Activated CD4-positive, alpha-beta T cell treated with anti-CD3 and anti-CD28 coated beads, Interleukin-2, amount 10 ng/mL, durations not matched to agents 7 days and 5 days (primary cell): ENCODE measurements around the gene HCFC1. TPM values are rescaled to one million over a fixed set of nuclear protein-coding genes. Genes with fewer than 3 reads are reported as not detected.

ENCODE experiments used
- CTCF ChIA-PET: fragments of 350-600 bp; sonication (Branson Sonifier 250); formaldehyde crosslinking; loops from one replicate; lab custom pipeline; 2021; ENCODE audit warnings: antibody characterized with exemption; lab: Charles Lee
- POLR2A ChIA-PET: fragments of 350-600 bp; sonication (Branson Sonifier 250); formaldehyde crosslinking; loops from one replicate; lab custom pipeline; 2021; ENCODE audit warnings: antibody characterized with exemption; lab: Charles Lee
- DNase-seq: peaks from one replicate; pipeline ENCODE4 v3.0.0-alpha.2; 2020
- H3K27ac Mint-ChIP-seq: one replicate; pipeline ENCODE4 v1.8.0; 2021; ENCODE audit warnings: mild to moderate bottlenecking, moderate library complexity, mixed read lengths
- H3K27me3 Mint-ChIP-seq: one replicate; pipeline ENCODE4 v1.8.0; 2021; ENCODE audit warnings: mixed read lengths
- H3K36me3 Mint-ChIP-seq: one replicate; pipeline ENCODE4 v1.8.0; 2021; ENCODE audit warnings: low read depth, mixed read lengths
- H3K4me1 Mint-ChIP-seq: one replicate; pipeline ENCODE4 v1.8.0; 2021; ENCODE audit warnings: mixed read lengths
- H3K4me3 Mint-ChIP-seq: one replicate; pipeline ENCODE4 v1.8.0; 2021; ENCODE audit warnings: mild to moderate bottlenecking, moderate library complexity, mixed read lengths
- H3K9me3 Mint-ChIP-seq: one replicate; pipeline ENCODE4 v1.8.0; 2021; ENCODE audit warnings: mixed read lengths
- total RNA-seq, 2 experiments: library from RNA; stranded (reverse); gene quantifications; one replicate each; pipeline ENCODE4 v1.2.3, GENCODE V29; 2021

The HCFC1 gene
- total RNA-seq, 2 experiments from 2014 or later = 116 to 121 TPM

GRCh38 chrX:153937056-153937455, 34.6 kb downstream of the HCFC1 start:
- POLR2A ChIA-PET = no interaction called here
- Mint-ChIP-seq H3K27ac (no peak overlapping the region), H3K27me3 (no peaks in the 10 kb centered on the region), H3K4me1 (peaks cover 22% of the 10 kb centered on the region), H3K4me3 (no peak overlapping the region), H3K9me3 (no peaks in the 10 kb centered on the region), H3K36me3 (peaks cover 5% of the 10 kb centered on the region)
- CTCF ChIA-PET = interaction anchor here (0.8 to 3.3 kb wide), 4 partner anchors 9 to 12 kb away, joined by 5 to 15 read pairs (median 6); no protein-coding TSS in a partner anchor
- DNase-seq = no peak

GRCh38 chrX:153935326-153935851, 36.2 kb downstream of the HCFC1 start:
- CTCF ChIA-PET = interaction anchor here (16.0 kb wide), 1 partner anchor 13 kb away, joined by 205 read pairs; the partner anchor contains the start of gene RENBP
- Mint-ChIP-seq H3K4me1 (peaks cover 28% of the 10 kb centered on the region), H3K27ac (peak overlapping the region; percentile 54), H3K27me3 (no peaks in the 10 kb centered on the region), H3K4me3 (peak overlapping the region; percentile 70), H3K36me3 (peaks cover 8% of the 10 kb centered on the region), H3K9me3 (no peaks in the 10 kb centered on the region)
- no peak for DNase-seq
- POLR2A ChIA-PET = no interaction called here

- ChIA-PET POLR2A (no interaction called here), CTCF (interaction anchor here (16.0 kb wide), 1 partner anchor 13 kb away, joined by 205 read pairs; the partner anchor contains the start of gene RENBP)
- H3K9me3 Mint-ChIP-seq = no peaks in the 10 kb centered on the region
Observed at GRCh38 chrX:153934762-153935325, 36.8 kb downstream of the HCFC1 start, which contains the start of gene NAA10. Gene NAA10 (minus strand): TSS chrX:153935037. CDS start chrX:153934904, 133 bp downstream.

GRCh38 chrX:153934148-153934761, 37.4 kb downstream of the HCFC1 start:
- no peaks in the 10 kb centered on the region for H3K27me3 Mint-ChIP-seq
- peaks cover 30% of the 10 kb centered on the region for H3K4me1 Mint-ChIP-seq
- DNase-seq = no peak
- peaks cover 7% of the 10 kb centered on the region for H3K36me3 Mint-ChIP-seq
- H3K4me3 Mint-ChIP-seq = peak overlapping the region; percentile 82
- H3K9me3 Mint-ChIP-seq = no peaks in the 10 kb centered on the region
- peak overlapping the region; percentile 83 for H3K27ac Mint-ChIP-seq
- ChIA-PET CTCF (interaction anchor here (1.3 to 16.0 kb wide), 2 partner anchors 10 to 14 kb away, joined by 4 to 205 read pairs; partner anchors contain the start of gene RENBP), POLR2A (no interaction called here)

More at GRCh38 chrX:153934762-153935325, 36.8 kb downstream of the HCFC1 start, which contains the start of gene NAA10:
- Mint-ChIP-seq H3K4me1 (peaks cover 28% of the 10 kb centered on the region), H3K4me3 (peak within 1 kb of the TSS; percentile 82), H3K27ac (peak within 1 kb of the TSS; percentile 83), H3K27me3 (no peaks in the 10 kb centered on the region), H3K36me3 (peaks cover 6% of the 10 kb centered on the region)
- peak; percentile 47 for DNase-seq

GRCh38 chrX:153933748-153934147, 37.9 kb downstream of the HCFC1 start:
- DNase-seq = no peak
- H3K36me3 Mint-ChIP-seq = peaks cover 12% of the 10 kb centered on the region
- H3K4me3 Mint-ChIP-seq = peak overlapping the region; percentile 82
- H3K27ac Mint-ChIP-seq = peak overlapping the region; percentile 83
- peaks cover 35% of the 10 kb centered on the region for H3K4me1 Mint-ChIP-seq
- no peaks in the 10 kb centered on the region for H3K9me3 Mint-ChIP-seq
- CTCF ChIA-PET = interaction anchor here (1.3 to 16.0 kb wide), 2 partner anchors 9 to 14 kb away, joined by 4 to 205 read pairs; partner anchors contain the start of gene RENBP
- no peaks in the 10 kb centered on the region for H3K27me3 Mint-ChIP-seq
- POLR2A ChIA-PET = no interaction called here

- Mint-ChIP-seq H3K4me3 (no peak overlapping the region), H3K27ac (no peak overlapping the region), H3K9me3 (no peaks in the 10 kb centered on the region), H3K36me3 (peaks cover 14% of the 10 kb centered on the region), H3K4me1 (peaks cover 34% of the 10 kb centered on the region), H3K27me3 (no peaks in the 10 kb centered on the region)
- DNase-seq = no peak
- CTCF ChIA-PET = interaction anchor here (0.9 to 16.0 kb wide), 2 partner anchors 10 to 16 kb away, joined by 3 to 205 read pairs; partner anchors contain the start of gene RENBP
- POLR2A ChIA-PET = interaction anchor here (0.6 kb wide), 1 partner anchor 68 kb away, joined by 5 read pairs; no protein-coding TSS in a partner anchor
Observed at GRCh38 chrX:153932220-153932915, 39.2 kb downstream of the HCFC1 start.

- peaks cover 14% of the 10 kb centered on the region for H3K36me3 Mint-ChIP-seq
- no peak for DNase-seq
- no peak overlapping the region for H3K4me3 Mint-ChIP-seq
- ChIA-PET POLR2A (no interaction called here), CTCF (interaction anchor here (16.0 kb wide), 1 partner anchor 16 kb away, joined by 205 read pairs; the partner anchor contains the start of gene RENBP)
- H3K27ac Mint-ChIP-seq = no peak overlapping the region
- H3K27me3 Mint-ChIP-seq = no peaks in the 10 kb centered on the region
- no peaks in the 10 kb centered on the region for H3K9me3 Mint-ChIP-seq
- peaks cover 34% of the 10 kb centered on the region for H3K4me1 Mint-ChIP-seq
Observed at GRCh38 chrX:153931748-153932147, 39.9 kb downstream of the HCFC1 start.

- Mint-ChIP-seq H3K27ac (peak overlapping the region; percentile 41), H3K4me1 (peaks cover 33% of the 10 kb centered on the region), H3K27me3 (no peaks in the 10 kb centered on the region), H3K36me3 (peaks cover 14% of the 10 kb centered on the region), H3K9me3 (no peaks in the 10 kb centered on the region), H3K4me3 (no peak overlapping the region)
- ChIA-PET POLR2A (no interaction called here), CTCF (interaction anchor here (16.0 kb wide), 1 partner anchor 17 kb away, joined by 205 read pairs; the partner anchor contains the start of gene RENBP)
- no peak for DNase-seq
Observed at GRCh38 chrX:153931151-153931550, 40.5 kb downstream of the HCFC1 start.

GRCh38 chrX:153930011-153930910, 41.4 kb downstream of the HCFC1 start:
- H3K27ac Mint-ChIP-seq = peak overlapping the region; percentile 60
- peaks cover 15% of the 10 kb centered on the region for H3K36me3 Mint-ChIP-seq
- H3K4me1 Mint-ChIP-seq = peaks cover 30% of the 10 kb centered on the region
- ChIA-PET CTCF (interaction anchor here (0.9 to 16.0 kb wide), 2 partner anchors 18 to 19 kb away, joined by 3 to 205 read pairs; partner anchors contain the start of gene RENBP), POLR2A (no interaction called here)
- no peaks in the 10 kb centered on the region for H3K27me3 Mint-ChIP-seq
- H3K9me3 Mint-ChIP-seq = no peaks in the 10 kb centered on the region
- DNase-seq = no peak
- H3K4me3 Mint-ChIP-seq = no peak overlapping the region

GRCh38 chrX:153929576-153929975, 42.0 kb downstream of the HCFC1 start:
- DNase-seq = no peak
- ChIA-PET POLR2A (no interaction called here), CTCF (interaction anchor here (0.9 to 16.0 kb wide), 2 partner anchors 18 to 19 kb away, joined by 3 to 205 read pairs; partner anchors contain the start of gene RENBP)
- no peaks in the 10 kb centered on the region for H3K27me3 Mint-ChIP-seq
- H3K4me1 Mint-ChIP-seq = peaks cover 30% of the 10 kb centered on the region
- H3K4me3 Mint-ChIP-seq = peak overlapping the region; percentile 90
- no peaks in the 10 kb centered on the region for H3K9me3 Mint-ChIP-seq
- H3K36me3 Mint-ChIP-seq = peaks cover 22% of the 10 kb centered on the region
- H3K27ac Mint-ChIP-seq = no peak overlapping the region

- ChIA-PET POLR2A (no interaction called here), CTCF (interaction anchor here (0.9 to 16.0 kb wide), 6 partner anchors 9 to 45 kb away, joined by 3 to 205 read pairs (median 3); partner anchors contain the start of gene RENBP)
- no peak for DNase-seq
- peaks cover 30% of the 10 kb centered on the region for H3K36me3 Mint-ChIP-seq
- peak overlapping the region; percentile 90 for H3K4me3 Mint-ChIP-seq
- H3K27me3 Mint-ChIP-seq = no peaks in the 10 kb centered on the region
- H3K4me1 Mint-ChIP-seq = peaks cover 25% of the 10 kb centered on the region
- peak overlapping the region; percentile 98 for H3K27ac Mint-ChIP-seq
- no peaks in the 10 kb centered on the region for H3K9me3 Mint-ChIP-seq
Observed at GRCh38 chrX:153928846-153929245, 42.8 kb downstream of the HCFC1 start.
